GM21528 (cell line): Measurements from ENCODE around the gene CLCN1.
"Not testable (repeated sequence)": the region's sequence is repeated elsewhere in the genome, so short reads cannot be mapped to it uniquely, and the experiment has no call there.

Experiments
- ATAC-seq: cut with Tn5 transposase; IDR thresholded peaks from one replicate; pipeline ENCODE4 v1.9.1; 2021; ENCODE audit warnings: mild to moderate bottlenecking, moderate library complexity; ENCODE audit not compliant: unreplicated experiment, low FRiP score

The CLCN1 gene

DNA sequence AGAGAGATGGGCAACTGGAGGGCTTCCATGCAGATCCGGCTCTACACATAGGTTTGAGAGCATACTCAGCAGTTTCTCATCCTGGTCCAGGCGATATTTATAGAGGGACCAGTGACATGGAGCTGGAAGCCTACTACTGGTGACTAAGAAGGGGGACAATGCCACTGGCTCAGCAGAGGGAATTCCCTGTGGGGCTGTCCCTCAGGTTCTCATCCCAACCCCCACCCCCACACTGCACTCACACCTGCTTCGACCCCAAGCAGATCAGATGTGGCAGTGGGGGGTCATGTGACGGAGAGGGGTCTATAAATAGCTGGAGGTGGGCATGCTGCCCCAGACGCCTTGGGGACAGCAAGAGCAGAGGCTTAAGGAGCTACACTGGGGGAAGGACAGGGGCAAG lies at the start of gene CLCN1:
Gene CLCN1, plus strand, starts transcription at position 336 of the 400 bp plus-strand sequence. CDS start 102 bp downstream, outside the sequence.
- ATAC-seq = no peak

DNA sequence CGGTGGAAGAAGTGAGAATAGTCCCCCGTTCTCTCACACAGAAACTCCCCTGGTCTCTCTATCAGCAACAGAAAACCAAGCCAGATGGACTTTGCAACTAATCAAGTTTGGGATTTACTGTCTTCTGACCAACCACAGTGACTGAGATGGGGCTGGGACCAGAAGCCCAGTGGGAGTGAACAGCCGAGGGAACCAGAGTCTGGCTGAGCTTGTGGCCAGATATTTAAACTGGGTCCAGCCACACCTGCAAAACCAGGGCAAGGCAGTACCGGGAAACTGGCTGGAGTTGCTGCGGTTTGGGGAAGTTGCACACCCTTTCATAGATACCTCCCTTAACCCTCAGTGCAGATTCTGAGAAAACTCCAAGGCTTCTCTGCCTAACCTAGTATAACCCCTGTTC lies 46.7 kb upstream of the CLCN1 start:
- no peak for ATAC-seq

DNA sequence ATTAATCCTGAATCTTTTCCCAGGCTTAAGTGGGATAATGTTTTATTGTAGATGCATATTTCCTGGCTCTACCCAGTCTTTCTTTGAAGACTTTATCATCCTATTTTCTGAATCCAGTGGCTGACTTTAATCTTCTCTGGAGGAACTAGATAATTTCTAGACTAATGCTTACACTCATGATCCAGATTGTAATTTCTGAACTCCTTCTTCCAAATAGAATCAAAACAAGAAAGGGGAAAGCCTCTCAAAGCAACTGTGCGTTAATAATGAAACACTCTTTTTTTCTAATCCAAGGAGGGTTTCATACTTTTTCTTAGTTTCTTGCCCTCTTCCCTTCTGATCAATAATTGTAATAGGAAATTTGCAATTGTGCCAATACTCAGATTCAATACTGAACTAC lies 44.7 kb upstream of the CLCN1 start:
- ATAC-seq = no peak

DNA sequence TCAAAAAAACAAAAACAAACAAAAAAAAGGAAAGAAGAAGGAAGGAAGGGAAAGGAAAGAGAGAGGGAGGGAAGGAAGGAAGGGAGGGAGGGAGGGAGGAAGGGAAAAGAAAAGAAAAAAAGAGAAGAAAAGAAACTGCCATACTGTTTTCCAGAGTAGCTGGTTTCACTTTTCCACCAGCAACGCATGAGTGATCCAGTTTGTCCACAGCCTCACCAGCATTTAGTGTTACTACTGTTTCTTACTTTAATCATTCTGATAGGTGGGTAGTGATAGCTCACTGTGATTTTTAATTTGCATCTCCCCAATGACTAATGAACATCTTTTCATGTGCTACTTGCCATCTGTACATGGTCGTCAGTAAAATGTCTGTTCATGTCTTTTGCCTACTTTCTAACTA lies 43.0 kb upstream of the CLCN1 start:
- no peak for ATAC-seq

DNA sequence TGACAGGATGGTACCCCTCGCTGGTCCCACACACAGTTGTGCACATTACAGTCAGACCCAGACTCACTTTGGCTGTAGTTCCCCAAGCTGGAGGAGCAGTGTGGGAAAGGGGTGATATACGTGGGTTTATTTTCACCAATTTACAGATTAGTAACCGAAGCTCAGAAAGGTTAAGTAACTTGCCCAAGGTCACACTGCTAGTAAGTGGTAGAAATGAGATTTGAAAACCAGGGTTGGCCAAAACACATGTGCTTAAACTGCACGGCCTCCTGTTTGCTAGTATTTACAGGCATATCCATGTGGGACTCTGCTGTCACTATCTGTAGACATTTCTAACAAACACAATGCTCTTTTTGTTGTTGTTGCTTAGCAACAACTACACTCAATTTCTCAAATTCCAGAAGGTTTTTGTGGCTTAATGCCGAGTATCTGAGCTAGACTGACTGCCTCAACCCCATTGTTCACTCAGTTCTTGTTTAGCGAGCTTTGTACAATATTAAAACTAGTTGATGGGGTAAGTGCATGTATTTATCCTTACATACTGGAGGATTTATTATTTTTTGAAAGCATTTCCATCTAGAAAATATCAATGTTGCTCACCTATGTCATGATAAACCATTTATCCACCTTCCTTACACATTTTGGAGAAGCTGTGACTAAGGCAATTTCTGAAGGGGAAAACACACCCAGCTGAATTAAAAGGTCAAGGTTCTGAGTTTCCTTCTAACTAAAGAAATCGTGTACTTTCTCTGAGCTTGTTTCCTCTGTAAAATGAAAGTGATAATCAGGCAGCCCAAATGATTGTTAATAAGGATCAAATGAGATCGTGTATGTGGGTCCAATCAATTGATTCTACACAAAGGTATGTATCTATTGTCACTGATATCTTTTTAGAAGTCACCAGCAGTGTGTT lies 36.5 kb upstream of the CLCN1 start:
- no peak for ATAC-seq

DNA sequence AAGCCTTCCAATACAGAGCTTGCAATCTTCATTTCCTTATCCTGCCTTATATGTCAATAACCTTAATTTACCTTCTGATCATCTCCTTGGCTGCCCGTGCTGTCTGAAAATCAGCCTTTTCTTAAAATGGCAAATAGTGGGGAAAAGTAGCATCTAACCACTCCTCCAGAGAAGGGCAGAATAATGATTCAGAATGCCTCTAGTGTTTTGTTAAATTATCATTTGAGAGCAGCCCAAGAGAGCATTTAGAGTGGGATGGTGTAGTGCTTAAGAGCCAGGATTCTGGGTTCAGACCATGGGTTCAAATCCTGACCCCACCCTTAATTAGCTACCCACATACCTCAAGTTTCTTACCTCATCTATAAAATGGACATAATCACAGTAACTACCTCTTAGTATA lies 35.8 kb upstream of the CLCN1 start:
- no peak for ATAC-seq

DNA sequence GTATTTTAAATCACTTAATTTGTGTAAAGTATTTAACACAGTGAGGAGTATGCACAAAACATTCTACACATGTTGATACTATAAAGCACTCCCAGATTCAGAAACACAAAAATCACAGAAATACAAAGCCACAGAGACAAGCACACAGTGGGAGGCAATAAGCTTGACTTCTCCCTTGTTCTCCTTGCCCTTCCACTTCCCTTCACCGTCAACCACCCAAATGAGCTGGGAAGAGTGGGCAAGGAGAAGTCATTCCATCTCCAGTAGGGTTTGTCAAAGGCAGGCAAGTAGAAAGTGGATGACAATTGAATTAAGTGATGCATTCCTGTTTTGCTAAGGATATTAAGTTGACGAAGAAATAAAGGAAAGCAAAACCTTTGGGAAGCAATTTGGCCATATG lies 35.3 kb upstream of the CLCN1 start:
- ATAC-seq = no peak

DNA sequence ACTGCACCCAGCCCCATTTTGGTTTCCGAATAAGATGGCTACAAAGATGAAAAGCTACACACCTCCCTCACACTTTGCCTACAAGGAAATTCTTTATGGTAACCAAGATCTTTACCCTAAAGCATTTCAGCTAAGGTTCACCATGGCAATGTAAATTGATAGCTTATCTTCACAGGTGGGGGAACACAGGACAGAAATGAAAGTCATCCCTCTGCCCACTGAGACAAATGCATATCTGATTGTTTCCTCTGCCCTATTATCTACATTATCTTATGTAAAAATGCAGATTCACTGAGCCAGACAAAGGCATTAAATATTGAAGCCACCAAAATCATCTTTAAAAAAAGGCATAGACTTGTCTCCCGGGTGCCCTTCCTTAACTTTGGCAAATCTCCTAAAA lies 34.4 kb upstream of the CLCN1 start:
- ATAC-seq = no peak

DNA sequence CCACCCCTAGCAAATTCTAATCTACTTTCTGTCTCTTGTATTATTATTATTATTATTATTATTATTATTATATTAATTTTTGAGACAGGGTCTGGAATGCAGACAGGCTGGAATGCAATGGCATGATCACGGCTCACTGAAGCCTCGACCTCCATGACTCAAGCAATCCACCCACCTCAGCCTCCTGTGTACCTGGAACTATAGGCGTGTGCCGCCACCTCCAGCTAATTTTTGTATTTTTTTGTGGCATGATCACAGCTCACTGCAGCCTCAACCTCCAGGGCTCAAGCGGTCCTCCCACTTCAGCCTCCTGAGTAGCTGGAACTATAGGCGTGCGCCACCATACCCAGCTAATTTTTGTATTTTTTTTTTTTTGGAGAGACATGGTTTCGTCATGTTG lies 33.8 kb upstream of the CLCN1 start:
- ATAC-seq = no peak

DNA sequence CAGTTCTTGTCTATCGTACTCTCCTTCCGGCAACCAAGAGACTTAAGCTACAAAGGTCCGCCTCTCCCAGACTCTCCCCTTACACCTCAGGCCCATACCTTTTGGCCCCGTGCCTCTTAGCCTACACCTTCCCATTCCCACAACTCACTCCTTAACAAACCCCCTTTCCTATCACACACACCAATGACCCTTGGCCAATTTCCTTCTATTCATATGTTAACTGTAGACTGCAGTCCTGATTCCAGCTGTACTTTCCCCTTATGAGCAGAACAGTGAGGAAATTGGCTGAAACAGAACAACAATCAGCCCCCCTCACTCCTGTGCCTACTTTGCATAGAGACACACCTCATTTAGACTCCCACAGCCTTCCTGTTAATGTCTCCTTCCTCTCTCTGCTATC lies 32.5 kb upstream of the CLCN1 start:
- no peak for ATAC-seq

DNA sequence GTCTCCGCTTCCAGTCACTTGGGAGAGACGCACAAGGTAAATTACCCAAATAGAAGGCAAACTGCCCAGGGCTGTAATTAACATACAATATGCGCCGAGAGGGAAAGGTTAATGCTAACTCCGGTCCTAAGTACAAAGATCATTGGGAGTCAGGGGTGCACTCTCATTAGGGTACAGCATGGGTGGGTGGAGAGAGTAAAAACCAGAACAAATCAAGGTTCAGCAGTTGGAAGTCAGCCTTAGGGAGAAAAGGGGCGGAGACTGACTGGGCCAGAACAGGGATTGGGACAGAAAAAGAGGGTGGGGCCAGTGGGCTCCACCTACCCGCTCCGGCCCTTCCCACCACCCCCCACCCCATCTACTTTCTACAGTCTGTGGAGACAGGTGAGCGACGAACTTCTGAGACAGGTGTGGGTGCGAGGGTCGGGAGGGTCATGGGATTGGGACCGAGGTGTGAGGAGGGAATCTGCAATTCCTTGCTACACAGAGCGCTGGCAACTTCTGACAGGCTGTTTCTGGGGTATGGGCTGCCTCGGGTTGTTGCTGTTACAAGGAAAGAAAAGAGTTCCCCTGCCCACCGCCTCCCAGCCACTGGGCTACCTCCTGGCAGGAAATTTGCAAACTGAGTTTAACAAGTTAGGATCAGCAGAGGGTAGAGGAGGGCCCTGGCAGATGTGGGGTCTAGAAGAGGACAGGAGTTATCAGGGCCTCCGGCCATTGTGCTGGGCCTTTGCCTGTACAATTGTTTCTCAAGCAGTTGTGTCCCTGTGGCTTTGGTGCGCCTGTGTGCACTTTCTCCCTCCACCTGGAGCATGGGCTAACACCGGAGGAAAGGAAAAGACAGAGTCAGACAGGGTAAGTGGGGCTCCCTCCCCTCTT lies 31.1 kb upstream of the CLCN1 start, which contains the start of gene TMEM139:
Gene TMEM139, plus strand, starts transcription at position 368 of the 879 bp plus-strand sequence. CDS start 1,000 bp downstream, outside the sequence.
- ATAC-seq = no peak

DNA sequence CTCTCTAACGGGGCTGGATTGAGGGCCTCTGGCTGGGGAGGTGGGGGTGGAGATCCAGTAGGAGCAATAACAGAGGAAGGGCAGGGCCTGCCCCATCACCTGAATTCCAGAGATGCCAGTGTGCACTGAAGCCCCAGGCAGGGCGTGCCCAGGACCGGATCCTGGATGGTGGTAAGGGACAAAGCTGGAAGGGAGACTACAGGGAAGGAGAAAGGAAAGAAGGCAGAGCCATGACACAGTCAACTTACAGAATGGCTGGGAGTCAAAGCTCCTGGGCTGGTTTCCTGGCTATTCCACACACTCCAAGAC lies 30.5 kb upstream of the CLCN1 start:
- no peak for ATAC-seq

DNA sequence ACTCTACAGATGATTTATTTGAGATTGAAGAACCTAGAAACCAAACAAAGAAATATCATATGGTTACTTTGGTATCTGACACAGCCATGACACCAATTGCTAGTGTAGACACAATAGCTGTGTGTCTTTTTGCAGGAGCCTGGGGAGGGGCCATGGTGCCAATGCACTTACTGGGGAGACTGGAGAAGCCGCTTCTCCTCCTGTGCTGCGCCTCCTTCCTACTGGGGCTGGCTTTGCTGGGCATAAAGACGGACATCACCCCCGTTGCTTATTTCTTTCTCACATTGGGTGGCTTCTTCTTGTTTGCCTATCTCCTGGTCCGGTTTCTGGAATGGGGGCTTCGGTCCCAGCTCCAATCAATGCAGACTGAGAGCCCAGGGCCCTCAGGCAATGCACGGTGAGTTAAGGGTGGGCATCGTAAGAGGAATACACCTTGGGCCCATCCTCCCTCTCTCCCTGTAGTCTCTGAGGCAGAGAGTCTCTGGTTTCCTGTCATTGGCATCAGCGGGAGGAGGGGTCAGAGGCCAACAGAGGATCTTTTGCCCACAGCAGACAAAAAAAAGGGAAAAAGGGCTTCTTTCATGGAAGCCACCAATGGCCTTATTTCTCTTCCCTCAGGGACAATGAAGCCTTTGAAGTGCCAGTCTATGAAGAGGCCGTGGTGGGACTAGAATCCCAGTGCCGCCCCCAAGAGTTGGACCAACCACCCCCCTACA lies 29.9 kb upstream of the CLCN1 start:
- no peak for ATAC-seq

DNA sequence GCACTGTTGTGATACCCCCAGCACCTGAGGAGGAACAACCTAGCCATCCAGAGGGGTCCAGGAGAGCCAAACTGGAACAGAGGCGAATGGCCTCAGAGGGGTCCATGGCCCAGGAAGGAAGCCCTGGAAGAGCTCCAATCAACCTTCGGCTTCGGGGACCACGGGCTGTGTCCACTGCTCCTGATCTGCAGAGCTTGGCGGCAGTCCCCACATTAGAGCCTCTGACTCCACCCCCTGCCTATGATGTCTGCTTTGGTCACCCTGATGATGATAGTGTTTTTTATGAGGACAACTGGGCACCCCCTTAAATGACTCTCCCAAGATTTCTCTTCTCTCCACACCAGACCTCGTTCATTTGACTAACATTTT lies 29.4 kb upstream of the CLCN1 start:
- no peak for ATAC-seq

DNA sequence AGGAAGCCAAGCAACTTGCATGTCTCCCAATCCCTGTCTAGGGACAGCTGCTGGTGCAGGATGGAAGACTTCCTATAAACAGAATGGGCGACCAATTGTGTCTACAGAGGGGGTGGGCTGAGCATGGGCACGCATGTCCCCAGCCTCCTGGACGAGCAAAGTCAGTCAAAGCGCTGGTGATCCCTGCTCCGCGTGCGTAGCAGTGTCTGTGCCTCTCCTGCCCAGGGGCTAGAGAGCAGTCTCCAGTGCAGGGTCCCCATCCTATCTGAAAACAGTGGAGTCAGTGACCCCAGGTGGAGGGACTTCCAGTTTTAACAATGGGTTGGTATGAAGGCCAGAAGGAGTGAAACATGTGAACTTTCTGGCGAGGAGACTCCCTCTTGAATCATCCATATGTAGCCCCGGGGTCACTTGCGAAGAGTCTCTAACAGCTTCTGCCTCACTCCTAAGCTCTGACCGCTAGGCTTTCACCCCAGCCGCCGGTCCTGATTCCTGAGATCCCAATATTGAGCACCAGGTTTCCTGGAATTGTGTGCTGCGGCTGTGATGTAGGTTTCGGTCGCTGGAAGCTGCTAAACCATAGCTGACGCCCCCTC lies 28.5 kb upstream of the CLCN1 start:
- no peak for ATAC-seq

DNA sequence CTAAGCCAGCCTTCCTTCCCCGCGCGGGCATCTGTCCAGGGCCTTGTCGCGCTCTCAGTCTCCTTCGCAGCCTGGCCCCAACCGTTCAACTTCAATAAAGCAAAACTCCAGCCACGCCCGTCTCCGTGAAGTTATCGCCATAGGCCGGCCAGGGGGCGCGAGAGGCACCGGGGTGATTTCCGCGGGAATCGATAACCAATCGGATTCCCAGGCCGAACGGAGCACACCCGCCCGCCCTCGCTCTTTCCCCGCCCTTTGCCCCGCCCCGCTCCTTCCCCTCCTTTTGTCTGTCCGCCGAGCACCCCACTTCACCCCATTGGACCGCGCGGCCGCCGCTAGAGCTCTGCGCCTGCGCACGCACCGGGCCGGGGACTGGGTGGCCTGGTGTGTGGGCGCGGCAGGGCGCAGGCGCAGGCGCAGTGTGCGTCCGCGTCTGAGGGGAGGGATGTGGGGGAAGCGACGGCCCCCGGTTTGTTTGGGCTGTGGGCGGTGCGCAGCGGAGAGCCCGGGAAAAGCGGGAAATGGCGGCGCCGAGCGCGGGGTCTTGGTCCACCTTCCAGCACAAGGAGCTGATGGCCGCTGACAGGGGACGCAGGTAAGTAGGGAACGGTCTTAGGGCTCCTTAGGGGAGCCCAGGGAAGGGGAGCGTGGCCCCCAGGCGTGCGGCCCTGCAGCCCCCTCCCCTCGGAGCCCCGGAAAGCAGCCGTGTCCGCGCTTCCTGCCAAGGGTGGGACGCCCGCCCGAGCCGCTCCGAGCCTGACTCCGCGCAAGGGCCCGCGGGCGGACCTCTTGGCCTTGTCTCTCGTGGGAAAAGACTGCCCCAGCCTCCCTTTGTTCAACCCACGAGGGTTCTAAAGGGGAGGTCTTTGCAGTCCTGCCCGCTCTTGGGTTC lies 27.7 kb upstream of the CLCN1 start, which contains the start of gene CASP2:
Gene CASP2, plus strand, starts transcription at position 417 of the 892 bp plus-strand sequence. Its CDS starts 105 bp downstream, at position 522.
- peak; percentile 88 for ATAC-seq

DNA sequence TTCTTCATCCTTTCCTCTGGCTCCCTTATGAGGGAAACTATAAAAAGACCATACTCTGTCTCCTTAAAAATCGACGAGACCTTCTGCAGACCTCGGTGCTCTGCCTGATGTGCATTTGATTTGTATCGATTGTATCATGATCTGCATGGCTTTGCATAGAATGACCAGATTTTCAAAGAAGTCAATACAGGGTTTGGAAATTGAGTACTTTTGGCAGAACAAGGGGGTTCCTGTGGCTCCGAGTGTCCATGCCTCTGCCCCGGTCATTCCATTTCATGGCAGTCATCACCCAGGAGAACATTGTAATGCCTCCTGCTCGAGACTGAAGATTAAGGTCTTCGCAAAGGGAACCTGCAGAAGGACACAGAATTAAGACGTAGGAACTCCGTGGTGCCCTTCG lies 27.1 kb upstream of the CLCN1 start:
- no peak for ATAC-seq

DNA sequence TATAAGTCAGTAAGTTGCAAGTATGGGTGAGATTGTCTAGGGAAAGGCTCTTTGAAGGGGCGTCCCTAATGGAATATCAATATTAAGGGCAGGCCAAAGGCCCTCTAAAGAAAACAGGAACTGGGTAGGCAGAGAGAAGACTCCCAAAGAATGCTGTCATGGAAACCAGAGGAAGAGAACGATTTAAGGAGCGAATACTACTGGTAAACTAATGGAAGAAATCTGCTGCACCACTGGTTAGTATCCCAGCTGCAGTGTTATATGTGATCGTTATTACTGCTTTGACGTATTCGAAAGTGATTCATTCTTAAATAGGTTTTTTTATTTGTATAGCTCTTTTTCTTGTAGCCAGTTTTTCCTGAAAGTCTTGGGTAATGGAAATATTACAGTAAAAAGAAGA lies 26.5 kb upstream of the CLCN1 start:
- no peak for ATAC-seq

DNA sequence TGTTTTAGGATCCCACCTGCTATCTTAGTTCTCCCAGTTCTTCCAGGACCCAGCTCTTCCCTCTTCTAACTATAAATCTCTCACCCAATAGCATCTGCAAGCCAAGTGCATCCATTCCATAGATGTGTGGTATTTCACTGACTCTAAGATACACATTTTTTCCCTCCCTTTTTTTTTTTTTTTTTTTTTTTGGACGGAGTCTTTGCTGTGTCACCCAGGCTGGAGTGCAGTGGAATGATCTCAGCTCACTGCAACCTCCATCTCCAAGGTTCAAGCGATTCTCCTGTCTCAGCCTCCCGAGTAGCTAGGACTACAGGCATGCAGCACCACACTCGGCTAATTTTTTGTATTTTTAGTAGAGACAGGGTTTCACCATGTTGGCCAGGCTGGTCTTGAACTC lies 26.0 kb upstream of the CLCN1 start:
- not testable (repeated sequence) for ATAC-seq
